HCT116 (cell line): ENCODE results near the gene APLF. TPM values are rescaled to one million over a fixed set of nuclear protein-coding genes. Genes with fewer than 3 reads are reported as not detected.

Source experiments
- ATAC-seq: fragments of 200-7000 bp; cut with Tn5 transposase; 2 replicates; pipeline ENCODE4 v1.9.1; 2020; ENCODE audit warnings: mild to moderate bottlenecking, moderate library complexity
- BruUV-seq: library from RNA; stranded (reverse); fragments of 400-500 nt; replicated peaks from 2 replicates; lab custom pipeline; 2021; lab: Mats Ljungman, UMichigan
- CTCF ChIA-PET: fragments of 300-600 bp; sonication (Branson Sonifier 250); formaldehyde crosslinking; loops from one replicate; lab custom pipeline; 2021; ENCODE audit warnings: antibody characterized with exemption; lab: Charles Lee
- POLR2A ChIA-PET: fragments of 300-600, 350-600 bp; sonication (Branson Sonifier 250); formaldehyde crosslinking; loops from one replicate; lab custom pipeline; 2021; ENCODE audit warnings: antibody characterized with exemption; lab: Charles Lee
- RAD21 ChIA-PET, 2 experiments: fragments of 300-600 bp; sonication (Branson Sonifier 250); formaldehyde crosslinking; loops; one replicate each; lab custom pipeline; 2023; ENCODE audit warnings: low total read pairs in 2 of 2; ENCODE audit not compliant: uncharacterized antibody in 2 of 2, unreplicated experiment in 2 of 2, low non-redundant PET in 1 of 2; lab: Charles Lee
- DNase-seq: peaks from one replicate; pipeline ENCODE4 v3.0.0-alpha.2; 2010; ENCODE audit warnings: low read depth, low spot score
- H2AFZ ChIP-seq: fragments of 200-600 bp; shearing (Covaris generic), sonication (generic); 2 replicates; pipeline ENCODE4 v1.6.1; 2017; ENCODE audit warnings: low read depth, mixed run types, mixed read lengths, antibody characterized with exemption, low read length; ENCODE audit not compliant: poor library complexity, severe bottlenecking
- H3K27ac ChIP-seq: 2 replicates; pipeline ENCODE4 v1.5.1; 2012; ENCODE audit warnings: low read depth, low read length
- H3K27me3 ChIP-seq: fragments of 200-600 bp; sonication (generic); 2 replicates; pipeline ENCODE4 v1.6.1; 2016; ENCODE audit warnings: mixed run types, low read length, mixed read lengths; ENCODE audit not compliant: insufficient read depth
- H3K36me3 ChIP-seq, 2 experiments: fragments of 200-500 bp in 1 of 2; fragments of 200-600 bp in 1 of 2; sonication (Bioruptor generic) in 1 of 2; sonication (generic) in 1 of 2; 2 replicates each; pipeline versions ENCODE4 v1.5.1 to v1.6.1; 2014 to 2016; ENCODE audit warnings: low read length in 2 of 2, inconsistent platforms in 1 of 2, mixed read lengths in 1 of 2, mixed run types in 1 of 2; ENCODE audit not compliant: insufficient read depth in 2 of 2, control insufficient read depth in 1 of 2
- H3K4me1 ChIP-seq, 2 experiments: fragments of 200-600 bp in 1 of 2; sonication (generic) in 1 of 2; 2 replicates each; pipeline versions ENCODE4 v1.5.1 to v1.6.1; 2012 to 2017; ENCODE audit warnings: low read length in 2 of 2, inconsistent platforms in 1 of 2, mild to moderate bottlenecking in 1 of 2, mixed read lengths in 1 of 2, mixed run types in 1 of 2, moderate library complexity in 1 of 2; ENCODE audit not compliant: insufficient read depth in 2 of 2, control insufficient read depth in 1 of 2
- H3K4me2 ChIP-seq: fragments of 200-600 bp; sonication (generic); 2 replicates; pipeline ENCODE4 v1.6.1; 2017; ENCODE audit warnings: mixed run types, low read length, mixed read lengths
- H3K4me3 ChIP-seq, 2 experiments: fragments of 200-600 bp in 1 of 2; sonication (generic) in 1 of 2; replicated peaks in 1 of 2; 2 replicates each; pipeline ENCODE4 v1.5.1; 2011 to 2016; ENCODE audit warnings: low read length in 2 of 2, control low read depth in 1 of 2, low read depth in 1 of 2, mild to moderate bottlenecking in 1 of 2, mixed read lengths in 1 of 2, mixed run types in 1 of 2
- H3K79me2 ChIP-seq: fragments of 200-600 bp; sonication (generic); 2 replicates; pipeline ENCODE4 v1.6.1; 2017; ENCODE audit warnings: mild to moderate bottlenecking, mixed run types, low read length, moderate library complexity, mixed read lengths; ENCODE audit not compliant: insufficient read depth
- H3K9ac ChIP-seq: fragments of 200-600 bp; sonication (generic); 2 replicates; pipeline ENCODE4 v1.6.1; 2016; ENCODE audit warnings: low read length, mixed read lengths
- H3K9me2 ChIP-seq: fragments of 200-600 bp; sonication (generic), shearing (Covaris generic); 2 replicates; pipeline ENCODE4 v1.6.1; 2017; ENCODE audit warnings: mixed run types, mild to moderate bottlenecking, moderate library complexity; ENCODE audit not compliant: insufficient read depth
- H3K9me3 ChIP-seq, 2 experiments: fragments of 200-500 bp in 1 of 2; fragments of 200-600 bp in 1 of 2; sonication (Bioruptor generic) in 1 of 2; sonication (generic) in 1 of 2; 2 replicates each; pipeline ENCODE4 v1.6.1; 2014 to 2017; ENCODE audit warnings: low read length in 2 of 2, mixed read lengths in 2 of 2, inconsistent platforms in 1 of 2, low read depth in 1 of 2, mild to moderate bottlenecking in 1 of 2, mixed run types in 1 of 2, moderate library complexity in 1 of 2; ENCODE audit not compliant: control insufficient read depth in 1 of 2, insufficient read depth in 1 of 2
- H4K20me1 ChIP-seq: fragments of 200-600 bp; sonication (generic), shearing (Covaris generic); 2 replicates; pipeline ENCODE4 v1.6.1; 2017; ENCODE audit warnings: mixed run types, mild to moderate bottlenecking, moderate library complexity; ENCODE audit not compliant: insufficient read depth
- ATF3 ChIP-seq: IDR thresholded peaks from 2 replicates; pipeline ENCODE4 v1.6.1; 2012
- ELF1 ChIP-seq: IDR thresholded peaks from 2 replicates; pipeline ENCODE4 v1.6.1; 2012; ENCODE audit warnings: low read depth, borderline replicate concordance
- JUND ChIP-seq: IDR thresholded peaks from 2 replicates; pipeline ENCODE4 v1.6.1; 2012
- POLR2A ChIP-seq: IDR thresholded peaks from 2 replicates; pipeline ENCODE4 v1.7.0; 2011; ENCODE audit warnings: borderline replicate concordance; ENCODE audit not compliant: insufficient read depth, insufficient read length; ENCODE audit errors: extremely low read depth
- ZBTB33 ChIP-seq: IDR thresholded peaks from 2 replicates; pipeline ENCODE4 v1.6.1; 2011; ENCODE audit warnings: mild to moderate bottlenecking, low read length, moderate library complexity; ENCODE audit not compliant: insufficient replicate concordance; ENCODE audit errors: extremely low read depth
- intact Hi-C: fragments of 100-400 bp; cut with micrococcal nuclease; formaldehyde crosslinking; loops from 2 replicates; pipeline ENCODE4 v1.10.0; 2022
- total RNA-seq: library from RNA; stranded (reverse); gene quantifications from one replicate; pipeline ENCODE4 v1.2.1, GENCODE V29; 2021; ENCODE audit not compliant: unreplicated experiment
- TF ChIP-seq, protein P1 (sequence below), 3 experiments: fragments of 200-600 bp in 1 of 3; sonication (generic) in 1 of 3; IDR thresholded peaks in 2 of 3; conservative IDR thresholded peaks in 1 of 3; 2 replicates each; pipeline ENCODE4 v1.5.1; 2012 to 2017; ENCODE audit warnings: low read depth in 2 of 3, low read length in 2 of 3, antibody characterized with exemption in 1 of 3, borderline replicate concordance in 1 of 3, control low read depth in 1 of 3, mild to moderate bottlenecking in 1 of 3, mixed read lengths in 1 of 3, mixed run types in 1 of 3, moderate library complexity in 1 of 3; ENCODE audit not compliant: insufficient read depth in 1 of 3

APLF gene
- total RNA-seq, 1 experiment from 2014 or later, result 1.6 TPM

DNA sequence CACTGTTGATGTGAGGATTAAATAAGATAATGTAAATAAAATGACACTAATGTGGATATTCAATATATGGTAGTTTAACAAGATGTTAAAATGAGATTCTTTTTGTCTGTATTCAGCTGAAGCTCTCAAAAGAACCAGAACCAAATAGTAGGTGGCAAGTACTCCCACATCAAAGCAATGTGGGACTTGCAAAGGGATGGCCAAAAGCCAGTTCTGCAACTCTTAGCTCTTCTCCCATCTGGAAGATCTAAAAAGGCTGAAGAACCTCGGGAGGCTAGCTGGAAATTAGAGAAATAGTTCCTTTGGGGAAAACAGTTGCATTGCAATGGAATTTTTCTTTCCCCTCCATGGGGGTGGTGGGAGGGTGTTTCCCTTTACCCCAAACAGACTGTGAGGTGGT is 49.0 kb upstream of the APLF start:
- Histone ChIP-seq H2AFZ (no peak overlapping the region), H3K4me2 (no peak overlapping the region)
- no peak for TF ChIP-seq POLR2A
- TF ChIP-seq JUND, result no peak
- TF ChIP-seq ATF3, result no peak
- TF ChIP-seq, protein P1, sequence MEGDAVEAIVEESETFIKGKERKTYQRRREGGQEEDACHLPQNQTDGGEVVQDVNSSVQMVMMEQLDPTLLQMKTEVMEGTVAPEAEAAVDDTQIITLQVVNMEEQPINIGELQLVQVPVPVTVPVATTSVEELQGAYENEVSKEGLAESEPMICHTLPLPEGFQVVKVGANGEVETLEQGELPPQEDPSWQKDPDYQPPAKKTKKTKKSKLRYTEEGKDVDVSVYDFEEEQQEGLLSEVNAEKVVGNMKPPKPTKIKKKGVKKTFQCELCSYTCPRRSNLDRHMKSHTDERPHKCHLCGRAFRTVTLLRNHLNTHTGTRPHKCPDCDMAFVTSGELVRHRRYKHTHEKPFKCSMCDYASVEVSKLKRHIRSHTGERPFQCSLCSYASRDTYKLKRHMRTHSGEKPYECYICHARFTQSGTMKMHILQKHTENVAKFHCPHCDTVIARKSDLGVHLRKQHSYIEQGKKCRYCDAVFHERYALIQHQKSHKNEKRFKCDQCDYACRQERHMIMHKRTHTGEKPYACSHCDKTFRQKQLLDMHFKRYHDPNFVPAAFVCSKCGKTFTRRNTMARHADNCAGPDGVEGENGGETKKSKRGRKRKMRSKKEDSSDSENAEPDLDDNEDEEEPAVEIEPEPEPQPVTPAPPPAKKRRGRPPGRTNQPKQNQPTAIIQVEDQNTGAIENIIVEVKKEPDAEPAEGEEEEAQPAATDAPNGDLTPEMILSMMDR (IDR thresholded peaks at IDR 0.05 in 2 of 3, conservative IDR thresholded peaks at IDR 0.05 in 1 of 3; ENCODE audit: borderline replicate concordance in 1 of 3, insufficient read depth in 1 of 3, low read depth in 2 of 3, low read length in 2 of 3), result no peak

GRCh38 chr2:68418855-68419254 is 48.5 kb upstream of the APLF start:
- no peak for DNase-seq
- RAD21 ChIA-PET, result no interaction called here
- Histone ChIP-seq H3K27ac (no peak overlapping the region), H3K36me3 (no peaks in the 10 kb centered on the region), H3K4me3 (no peak overlapping the region), H3K4me2 (no peak overlapping the region), H4K20me1 (no peaks in the 10 kb centered on the region), H3K9me3 (no peaks in the 10 kb centered on the region), H3K27me3 (peaks cover 5% of the 10 kb centered on the region; the same call in 1 of the 2 replicates), H3K79me2 (no peaks in the 10 kb centered on the region), H3K9ac (no peak overlapping the region), H2AFZ (no peak overlapping the region), H3K4me1 (no peaks in the 10 kb centered on the region), H3K9me2 (no peaks in the 10 kb centered on the region)
- no TSS peak for BruUV-seq
- POLR2A ChIA-PET, result no interaction called here
- intact Hi-C loops, result no loop called here
- ATAC-seq, result peak; percentile 52; the same call in 1 of the 2 replicates
- TF ChIP-seq ZBTB33, result no peak
- TF ChIP-seq ELF1, result no peak
- TF ChIP-seq, protein P1 (IDR thresholded peaks at IDR 0.05 in 2 of 3, conservative IDR thresholded peaks at IDR 0.05 in 1 of 3; ENCODE audit: borderline replicate concordance in 1 of 3, insufficient read depth in 1 of 3, low read depth in 2 of 3, low read length in 2 of 3), result 0 out of 6 replicates have a peak, but pooled peaks of 1 of the 3 experiments have one; percentile 2
- CTCF ChIA-PET, result interaction anchor here (0.7 kb wide), 1 partner anchor 23 kb away, joined by 3 read pairs; no protein-coding TSS in a partner anchor

More for the DNA sequence above, 49.0 kb upstream of the APLF start:
- Histone ChIP-seq H3K36me3 (no peaks in the 10 kb centered on the region), H3K9me3 (no peaks in the 10 kb centered on the region), H4K20me1 (no peaks in the 10 kb centered on the region), H3K79me2 (no peaks in the 10 kb centered on the region), H3K4me3 (no peak overlapping the region), H3K27ac (no peak overlapping the region), H3K9me2 (no peaks in the 10 kb centered on the region), H3K27me3 (peaks cover 5% of the 10 kb centered on the region; the same call in 1 of the 2 replicates), H3K9ac (no peak overlapping the region), H3K4me1 (no peaks in the 10 kb centered on the region)
- ChIA-PET POLR2A (no interaction called here), CTCF (interaction anchor here (0.7 kb wide), 1 partner anchor 23 kb away, joined by 3 read pairs; no protein-coding TSS in a partner anchor), RAD21 (no interaction called here)
- BruUV-seq, result no TSS peak
- ATAC-seq (no peak), DNase-seq (no peak)
- intact Hi-C loops, result no loop called here
